ENCODE data around the gene METAP1D. TPM values are rescaled to one million over a fixed set of nuclear protein-coding genes. Genes with fewer than 3 reads are reported as not detected.

Gene METAP1D
- total RNA-seq, 1 experiment from 2014 or later, result 5.2 TPM

- Histone ChIP-seq H3K18ac (ENCODE audit: insufficient read length, low read depth, low read length) (no peak overlapping the region), H2BK20ac (ENCODE audit: low read depth, low read length, poor library complexity, severe bottlenecking) (no peak overlapping the region), H4K91ac (ENCODE audit: insufficient read length, low read depth, low read length) (no peak overlapping the region), H2BK120ac (ENCODE audit: low read depth, low read length, poor library complexity, severe bottlenecking) (no peak overlapping the region), H2AFZ (ENCODE audit: low read length) (no peak overlapping the region), H3K23ac (ENCODE audit: insufficient read length, low read depth, low read length) (no peak overlapping the region), H3K9ac (ENCODE audit: extremely low read depth, insufficient read length, low read length) (no peak overlapping the region), H3K4ac (ENCODE audit: low read depth, low read length) (no peak overlapping the region), H3K4me2 (ENCODE audit: insufficient read depth, insufficient read length, low read length) (no peak overlapping the region), H4K20me1 (ENCODE audit: control insufficient read depth, insufficient read depth, insufficient read length) (no peaks in the 10 kb centered on the region), H3K4me1 (ENCODE audit: insufficient read depth, low read length) (peaks cover 2% of the 10 kb centered on the region; the same call in 1 of the 2 replicates), H3K14ac (ENCODE audit: insufficient read depth, low read length) (no peak overlapping the region), H3K79me2 (ENCODE audit: insufficient read depth, low read length) (no peaks in the 10 kb centered on the region), H2AK5ac (ENCODE audit: insufficient read length, low read length) (no peak overlapping the region), H4K5ac (ENCODE audit: insufficient read length, low read depth, low read length) (no peak overlapping the region), H3K23me2 (ENCODE audit: insufficient read length, low read depth, low read length, poor library complexity, severe bottlenecking) (no peaks in the 10 kb centered on the region), H2BK5ac (ENCODE audit: insufficient read length, low read length) (no peak overlapping the region), H3K79me1 (ENCODE audit: insufficient read depth, low read depth, low read length, poor library complexity, severe bottlenecking) (no peaks in the 10 kb centered on the region), H3K27ac (ENCODE audit: insufficient read length, low read depth, low read length) (no peak overlapping the region), H3T11ph (ENCODE audit: low read length) (no peak overlapping the region), H3K9me3 (ENCODE audit: control insufficient read depth, low read depth, low read length) (no peaks in the 10 kb centered on the region), H3K56ac (ENCODE audit: insufficient read length, low read depth, low read length) (no peak overlapping the region), H3K27me3 (ENCODE audit: insufficient read depth, low read length) (no peaks in the 10 kb centered on the region), H4K8ac (replicated peaks; ENCODE audit: insufficient read length, low read depth, low read length) (no peak overlapping the region), H2BK15ac (ENCODE audit: low read depth, low read length) (no peak overlapping the region), H2BK12ac (ENCODE audit: insufficient read length, low read depth, low read length) (no peak overlapping the region)
- Mint-ChIP-seq H3K36me3 (ENCODE audit: insufficient read depth in 1 of 3, low read depth in 3 of 3) (peaks cover 0 to 4% (median 0%) of the 10 kb centered on the region in 3 experiments; a peak in 2 of 7 replicates), H3K27ac (no peak overlapping the region), H3K4me1 (no peaks in the 10 kb centered on the region), H3K9me3 (no peaks in the 10 kb centered on the region), H3K27me3 (ENCODE audit: low read depth) (peaks cover 9% of the 10 kb centered on the region), H3K4me3 (no peak overlapping the region)
- no CpG with 5 or more reads among the region's 1 CpG for WGBS (ENCODE audit: extremely low coverage, insufficient read length, low lambda C conversion rate)
- DNase-seq, result no peak
- no peak for TF ChIP-seq CTCF (conservative IDR thresholded peaks at IDR 0.05)
Measured at GRCh38 chr2:172070936-172071335, 71.2 kb downstream of the METAP1D start.
